Colon (tissue), 2 donors: Measurements from ENCODE around the gene PNMA1.
"Not testable (repeated sequence)": the region's sequence is repeated elsewhere in the genome, so short reads cannot be mapped to it uniquely, and the experiment has no call there.

Experiments
- FAIRE-seq: peaks from 2 replicates; lab custom pipeline; 2012; peaks lifted over from hg19 to GRCh38; lab: Jason Lieb, UNC
- donor health status: control.
- donor health status: control.

Gene PNMA1

DNA sequence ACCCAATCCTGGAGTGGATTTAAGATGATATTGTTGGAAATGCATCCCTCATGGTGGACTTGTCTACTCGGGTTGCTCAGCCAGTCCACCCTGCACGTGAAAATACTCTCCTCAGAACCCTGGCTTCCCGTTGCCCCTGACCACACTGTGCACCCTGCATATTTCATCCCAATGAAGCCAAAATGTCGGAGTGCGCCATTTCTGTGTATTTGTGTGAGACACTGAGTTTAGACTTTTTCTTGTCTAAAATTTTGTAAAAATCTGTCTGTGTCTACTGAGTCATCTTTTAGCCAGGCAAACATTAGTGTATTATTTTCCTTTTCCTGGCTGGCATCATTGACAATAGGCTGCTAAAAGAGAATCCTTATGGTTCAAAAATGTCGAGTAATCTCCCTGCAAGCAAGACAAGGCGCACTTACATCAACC is 485 bp upstream of the PNMA1 start:
- FAIRE-seq = no peak

DNA sequence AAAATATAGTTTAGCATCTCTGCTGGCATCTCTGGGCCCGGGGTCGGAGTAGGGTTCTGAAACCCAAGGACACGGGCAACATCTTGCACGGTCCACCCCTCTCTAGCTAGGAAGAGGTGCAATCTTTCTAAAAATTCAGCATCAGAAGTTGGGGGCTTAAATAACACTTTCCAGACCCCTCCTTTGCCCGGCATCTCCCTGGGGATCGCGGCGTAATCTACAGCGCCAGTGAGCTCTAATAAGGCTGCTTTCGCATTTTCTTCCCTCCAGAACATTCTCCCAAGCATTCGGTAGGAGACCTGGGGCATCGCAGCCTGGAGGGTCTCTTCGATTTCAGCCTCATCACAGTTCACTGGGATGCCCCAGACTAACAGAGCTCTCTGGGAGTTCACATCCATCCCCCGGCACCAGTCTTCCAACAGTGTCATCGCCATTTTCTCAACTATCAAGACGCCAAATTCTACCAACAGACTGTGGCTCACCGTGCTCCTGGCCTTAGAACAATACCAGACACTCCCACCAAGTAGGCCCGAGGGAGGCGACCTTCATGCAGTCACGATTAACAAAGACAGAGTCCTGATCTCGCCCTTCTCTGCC is 880 bp downstream of the PNMA1 start:
- no peak for FAIRE-seq

DNA sequence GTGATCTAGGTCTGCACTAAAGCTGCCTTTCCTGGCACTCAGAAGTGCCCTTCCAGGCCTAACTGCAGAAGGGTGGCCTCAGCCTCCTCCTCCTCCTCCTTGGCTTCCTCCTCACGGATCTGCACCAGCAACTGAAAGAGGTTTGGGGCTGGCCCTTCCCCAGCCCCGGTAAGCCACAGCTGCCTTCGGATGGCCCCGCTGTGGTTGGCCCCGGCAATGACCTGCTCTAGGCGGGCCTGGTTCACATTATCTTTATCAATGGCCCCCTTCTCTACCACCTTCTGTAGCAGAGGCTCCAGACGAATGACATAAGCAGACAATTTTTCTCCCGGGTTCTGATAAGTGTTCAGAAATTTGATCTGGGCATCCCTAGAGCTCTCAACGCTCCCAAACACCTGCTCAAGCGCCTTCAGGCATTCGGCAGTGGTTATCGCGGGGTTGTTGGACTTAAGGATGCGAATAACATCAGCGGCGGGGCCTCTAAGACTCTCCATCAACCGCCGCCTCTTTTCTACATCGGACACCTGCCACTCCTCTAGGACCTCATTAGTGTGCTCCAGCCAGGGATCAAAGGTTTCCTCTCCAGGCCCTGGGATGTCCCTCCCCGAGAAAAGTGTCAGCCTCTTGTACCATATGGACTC is 1.5 kb downstream of the PNMA1 start:
- no peak for FAIRE-seq

DNA sequence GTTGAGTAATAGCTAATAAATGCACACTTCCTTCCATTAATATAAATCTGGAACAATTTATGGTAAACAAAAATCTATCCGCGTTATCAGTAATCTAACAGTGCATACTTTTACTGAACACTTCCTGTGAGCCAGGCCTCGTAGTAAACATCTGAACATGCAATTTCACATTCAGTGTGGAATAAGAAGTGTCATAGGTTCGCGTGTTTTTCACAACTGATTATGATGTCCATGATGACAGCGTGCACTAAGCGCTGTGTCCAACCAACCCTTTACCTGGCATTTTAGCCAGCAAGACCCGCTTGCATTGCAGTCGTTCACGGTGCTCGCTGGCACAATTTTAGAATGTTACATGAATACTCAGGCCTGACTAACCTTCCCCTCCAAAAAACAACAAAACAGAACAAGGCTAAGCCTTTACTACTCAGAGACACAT is 2.1 kb downstream of the PNMA1 start:
- no peak for FAIRE-seq

DNA sequence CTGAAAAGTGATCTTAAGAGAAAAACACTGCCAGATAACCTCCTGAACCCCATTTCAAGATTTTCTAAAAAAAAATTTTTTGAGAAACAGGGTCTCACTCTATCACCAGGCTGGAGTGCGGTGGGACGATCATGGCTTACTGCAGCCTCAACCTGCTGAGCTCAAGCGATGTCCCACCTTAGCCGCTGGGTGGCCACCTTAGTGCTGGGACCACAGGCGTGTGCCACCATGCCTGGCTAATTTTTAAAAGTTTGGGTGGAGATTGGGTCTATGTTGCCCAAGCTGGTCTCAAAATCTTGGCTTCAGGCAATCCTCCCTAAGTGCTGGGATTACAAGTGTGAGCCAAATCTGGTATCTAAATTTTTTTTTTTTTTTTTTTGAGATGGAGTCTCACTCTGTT is 3.4 kb downstream of the PNMA1 start:
- FAIRE-seq = no peak

DNA sequence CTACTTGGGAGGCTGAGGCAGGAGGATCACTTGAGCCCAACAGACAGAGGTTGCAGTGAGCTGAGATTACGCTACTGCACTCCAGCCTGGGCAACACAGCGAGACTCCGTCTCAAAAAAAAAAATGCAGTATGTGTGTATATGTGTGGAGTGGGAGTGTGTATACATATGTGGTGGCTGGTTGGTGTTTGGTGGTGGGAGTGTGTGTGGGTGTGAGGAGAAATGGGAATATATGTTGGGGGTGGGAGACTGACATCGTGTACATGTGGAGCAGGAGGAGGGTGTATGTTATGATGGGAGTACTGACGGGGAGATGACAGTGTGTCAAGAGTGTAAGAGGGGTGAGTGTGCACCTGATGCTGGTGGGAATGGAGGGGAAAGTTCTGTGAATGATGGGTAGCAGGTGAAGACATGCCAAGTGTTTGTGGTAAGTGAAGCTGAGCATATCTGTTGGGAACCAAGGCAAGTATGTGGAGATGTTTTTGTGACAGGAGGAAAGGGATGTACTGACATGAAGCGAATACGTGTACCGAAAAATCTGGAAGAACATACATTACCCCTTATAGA is 4.2 kb downstream of the PNMA1 start:
- no peak for FAIRE-seq

DNA sequence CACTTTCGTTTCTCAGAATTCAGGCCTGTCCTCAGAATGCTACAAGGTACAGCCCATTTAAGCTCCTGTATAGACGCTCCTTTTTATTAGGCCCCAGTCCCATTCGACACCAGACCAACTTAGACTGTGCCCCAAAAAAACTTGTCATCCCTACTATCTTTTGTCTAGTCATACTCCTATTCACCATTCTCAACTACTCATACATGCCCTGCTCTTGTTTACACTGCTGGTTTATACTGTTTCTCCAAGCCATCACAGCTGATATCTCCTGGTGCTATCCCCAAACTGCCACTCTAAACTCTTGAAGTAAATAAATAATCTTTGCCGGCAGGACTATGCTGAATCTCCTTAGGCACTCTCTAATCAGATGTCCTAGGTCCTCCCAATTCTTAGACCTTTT is 6.1 kb downstream of the PNMA1 start:
- FAIRE-seq = not testable (repeated sequence)

DNA sequence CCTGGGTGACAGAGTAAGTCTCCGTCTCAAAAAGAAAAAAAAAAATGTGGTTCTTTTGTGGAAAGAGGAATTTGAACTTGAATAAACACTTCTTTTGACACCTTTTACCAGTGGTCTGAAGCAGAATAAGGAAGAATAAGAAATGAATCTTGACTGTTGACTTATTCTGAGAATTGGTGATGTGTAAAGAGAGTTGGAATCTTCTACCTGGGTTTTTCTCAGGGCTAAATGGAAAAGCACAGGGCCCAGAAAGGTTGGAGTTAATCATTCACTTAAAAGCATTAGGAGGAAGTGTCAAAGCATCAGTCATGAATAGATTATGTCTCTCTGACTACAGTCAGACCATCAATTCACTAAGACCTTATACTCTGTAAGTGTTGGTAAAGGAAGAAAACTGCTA is 13.9 kb downstream of the PNMA1 start:
- FAIRE-seq = no peak

DNA sequence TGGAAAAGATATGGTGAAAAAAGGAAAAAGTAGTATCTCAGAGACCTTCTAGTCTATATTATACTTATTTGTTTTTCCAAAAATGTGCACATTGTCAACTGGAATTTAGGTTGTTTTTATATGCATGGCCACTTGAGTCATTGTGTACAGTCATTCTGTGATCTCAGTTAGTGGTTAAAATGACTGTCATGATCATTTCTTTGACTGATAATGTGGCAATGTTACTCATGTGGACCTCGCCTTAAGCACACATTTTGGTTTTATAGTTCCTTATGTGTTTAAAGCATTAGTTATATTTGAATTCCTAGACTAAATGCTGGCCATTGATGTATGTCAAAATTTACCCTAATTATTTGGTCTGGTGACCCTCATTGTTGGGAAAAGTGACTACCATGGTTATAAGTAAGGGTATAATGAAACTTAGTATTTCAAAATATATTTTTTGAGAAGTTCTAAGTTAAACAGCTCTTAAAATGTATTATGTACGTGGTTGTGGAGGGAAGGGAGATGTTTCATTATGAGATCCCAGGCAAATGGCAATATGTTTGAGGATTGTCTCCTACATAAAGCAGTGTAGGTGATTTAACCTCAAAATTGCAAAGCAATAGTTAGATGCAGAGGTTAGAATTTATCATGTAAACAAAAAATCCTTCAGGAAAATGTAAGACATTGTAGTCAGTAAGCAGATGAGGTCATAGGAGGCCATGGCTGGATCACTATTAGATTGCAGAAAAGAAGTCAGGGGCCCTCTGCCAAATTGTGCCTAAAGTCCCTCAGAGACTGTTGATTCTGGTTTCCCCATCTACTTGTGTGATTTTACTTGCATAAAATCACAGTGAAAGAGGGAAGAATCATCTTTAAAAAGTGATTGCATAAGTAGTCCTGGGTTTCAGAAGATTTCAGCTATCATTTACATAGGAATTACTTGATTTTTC is 17.5 kb downstream of the PNMA1 start:
- FAIRE-seq = peak; percentile 53

DNA sequence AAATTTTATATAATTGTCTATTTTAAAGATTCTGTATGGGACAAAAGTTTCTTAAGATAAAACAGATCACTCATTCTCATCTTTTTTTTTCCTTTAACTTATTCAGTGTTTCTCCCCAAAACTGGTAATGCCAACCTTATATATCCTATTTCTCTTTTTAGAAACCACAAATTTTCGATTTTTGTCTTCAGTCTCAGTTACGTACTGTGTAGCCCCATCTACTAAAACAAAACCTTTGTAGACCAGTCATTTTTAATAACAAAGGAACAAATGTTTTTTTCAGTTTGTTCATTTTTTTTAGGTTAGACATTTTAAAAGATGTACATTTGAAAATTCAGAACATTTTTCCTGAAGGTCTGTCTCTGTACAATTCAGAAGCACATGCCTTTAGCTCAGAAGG is 18.2 kb downstream of the PNMA1 start:
- FAIRE-seq = peak; percentile 61

DNA sequence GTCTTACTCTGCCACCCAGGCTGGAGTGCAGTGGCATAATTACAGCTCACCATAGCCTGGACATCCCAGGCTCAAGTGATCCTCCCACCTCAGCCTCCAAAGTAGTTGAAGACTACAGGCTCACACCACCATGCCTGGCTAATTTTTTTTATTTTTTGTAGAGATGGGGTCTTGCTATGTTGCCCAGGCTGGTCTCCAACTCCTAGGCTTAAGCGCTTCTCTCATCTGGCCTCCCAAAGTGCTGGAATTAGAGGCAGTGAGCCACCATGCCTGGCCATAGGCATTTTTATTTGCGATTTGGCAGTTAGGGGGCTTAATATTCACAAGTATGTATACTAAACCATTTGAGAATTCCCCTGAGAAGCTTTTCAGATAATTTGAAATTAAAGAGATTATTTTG is 19.1 kb downstream of the PNMA1 start:
- no peak for FAIRE-seq

DNA sequence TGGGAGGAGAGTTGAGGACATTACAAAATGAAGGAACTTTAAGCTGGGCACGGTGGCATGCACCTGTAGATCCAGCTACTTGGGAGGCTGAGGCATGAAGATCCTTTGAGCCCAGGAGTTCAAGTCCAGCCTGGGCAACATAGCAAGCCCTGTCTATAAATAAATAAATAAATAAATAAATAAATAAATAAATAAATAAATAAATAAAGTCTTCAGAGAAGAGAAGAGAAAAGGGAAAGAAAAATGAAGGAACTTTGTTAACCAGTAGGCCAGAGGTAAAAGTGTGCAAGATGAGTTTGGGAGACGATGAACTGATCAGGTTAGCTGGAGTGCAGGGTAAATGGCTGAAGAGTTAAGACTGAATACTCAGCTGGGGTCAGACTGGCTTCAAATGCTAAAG is 20.1 kb downstream of the PNMA1 start:
- no peak for FAIRE-seq

DNA sequence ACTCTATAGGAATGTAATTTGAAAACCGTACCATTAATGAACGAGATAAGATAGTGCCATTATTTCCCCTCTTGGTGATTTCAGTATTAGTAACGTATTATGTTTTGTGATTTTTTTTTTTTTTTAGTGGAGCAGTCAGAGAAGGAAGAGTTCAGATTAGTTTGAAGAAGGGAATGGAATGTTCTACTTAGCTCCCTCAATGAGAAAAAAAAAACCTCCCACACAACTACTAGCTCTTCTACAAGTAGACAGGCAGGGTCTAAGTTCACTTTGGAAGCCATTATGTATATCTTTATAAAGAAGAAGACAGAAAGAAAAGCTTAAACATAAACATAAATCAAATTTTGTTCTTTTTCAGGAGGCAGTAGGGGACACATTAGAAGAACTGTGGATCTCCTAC is 27.3 kb downstream of the PNMA1 start:
- FAIRE-seq = no peak

DNA sequence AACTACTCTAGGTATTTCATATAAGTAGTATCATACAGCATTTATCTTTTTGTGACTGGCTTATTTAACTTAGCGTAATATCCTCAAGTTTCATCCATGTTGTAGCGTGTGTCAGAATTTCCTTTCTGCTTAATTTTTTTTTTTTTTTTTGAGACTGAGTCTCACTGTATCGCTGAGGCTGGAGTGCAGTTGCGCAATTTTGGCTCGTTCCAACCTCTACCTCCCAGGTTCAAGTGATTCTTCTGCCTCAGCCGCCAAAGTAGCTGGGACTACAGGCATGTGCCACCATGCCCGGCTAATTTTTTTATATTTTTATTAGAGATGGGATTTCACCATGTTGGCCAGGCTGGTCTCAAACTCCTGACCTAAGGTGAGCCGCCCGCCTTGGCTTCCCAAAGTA is 28.9 kb downstream of the PNMA1 start:
- no peak for FAIRE-seq

DNA sequence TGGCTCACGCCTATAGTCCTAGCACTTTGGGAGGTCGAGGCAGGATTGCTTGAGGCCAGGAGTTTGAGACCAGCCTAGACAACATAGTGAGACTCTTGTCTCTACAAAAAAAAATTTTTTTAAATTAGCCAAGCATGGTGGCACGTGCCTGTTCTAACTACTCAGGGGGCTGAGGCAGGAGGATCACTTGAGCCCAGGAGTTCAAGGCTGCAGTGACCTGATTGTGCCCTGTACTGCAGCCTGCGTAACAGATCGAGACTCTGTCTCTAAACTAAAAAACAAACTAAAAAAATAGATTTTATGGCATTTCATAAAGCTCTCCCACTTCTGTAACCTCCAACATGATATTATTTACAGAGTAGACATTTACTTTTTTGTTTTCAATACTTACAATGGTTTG is 29.6 kb downstream of the PNMA1 start:
- FAIRE-seq = no peak

DNA sequence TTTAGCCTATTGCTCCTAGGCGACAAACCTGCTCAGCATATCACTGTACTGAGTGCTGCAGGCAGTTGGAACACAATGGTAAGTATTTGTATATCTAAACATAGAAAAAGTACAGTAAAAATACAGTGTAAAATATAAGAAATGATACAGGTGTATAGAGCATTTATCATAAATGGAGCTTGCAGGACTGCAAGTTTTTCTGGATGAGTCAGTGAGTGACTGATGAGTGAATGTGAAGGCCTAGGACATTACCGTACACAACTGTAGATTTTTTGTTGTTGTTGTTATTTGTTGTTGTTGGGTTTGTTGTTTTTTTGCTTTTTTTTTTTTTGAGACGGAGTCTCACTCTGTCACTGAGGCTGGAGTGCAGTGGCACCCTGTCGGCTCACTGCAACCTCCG is 33.4 kb downstream of the PNMA1 start:
- FAIRE-seq = no peak

DNA sequence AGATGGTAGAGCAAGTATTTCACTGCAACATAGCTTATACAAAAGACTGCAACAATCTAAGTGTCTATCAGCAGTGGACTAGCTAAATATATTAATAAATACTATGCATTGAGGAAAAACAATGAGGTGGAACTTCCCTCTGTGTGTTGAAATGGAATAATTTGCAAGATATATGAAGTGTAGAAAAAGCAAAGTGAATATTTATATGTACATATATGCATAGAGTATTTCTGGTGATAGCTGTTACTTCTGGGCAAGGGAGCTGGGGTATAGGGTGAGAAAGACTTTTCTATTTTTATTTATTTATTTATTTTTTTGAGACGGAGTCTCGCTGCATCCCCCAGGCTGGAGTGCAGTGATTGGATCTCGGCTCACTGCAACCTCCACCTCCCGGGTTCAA is 35.5 kb downstream of the PNMA1 start:
- FAIRE-seq = no peak

DNA sequence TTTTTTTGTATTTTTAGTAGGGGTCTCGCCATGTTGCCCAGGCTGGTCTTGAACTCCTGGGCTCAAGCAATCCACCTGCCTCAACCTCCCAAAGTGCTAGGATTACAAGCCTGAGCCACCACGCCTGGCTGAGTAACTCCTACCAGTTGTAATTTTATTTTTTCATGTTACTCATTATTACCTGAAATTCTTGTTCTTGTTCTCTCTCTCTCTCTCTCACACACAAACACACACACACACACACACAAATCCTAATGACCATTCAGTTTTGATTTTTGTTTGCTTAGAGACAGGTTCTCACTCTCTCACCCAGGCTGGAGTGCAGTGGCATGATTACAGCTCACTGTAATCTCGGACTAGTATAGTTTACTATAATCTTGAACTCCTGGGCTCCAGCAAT is 39.2 kb downstream of the PNMA1 start:
- no peak for FAIRE-seq

DNA sequence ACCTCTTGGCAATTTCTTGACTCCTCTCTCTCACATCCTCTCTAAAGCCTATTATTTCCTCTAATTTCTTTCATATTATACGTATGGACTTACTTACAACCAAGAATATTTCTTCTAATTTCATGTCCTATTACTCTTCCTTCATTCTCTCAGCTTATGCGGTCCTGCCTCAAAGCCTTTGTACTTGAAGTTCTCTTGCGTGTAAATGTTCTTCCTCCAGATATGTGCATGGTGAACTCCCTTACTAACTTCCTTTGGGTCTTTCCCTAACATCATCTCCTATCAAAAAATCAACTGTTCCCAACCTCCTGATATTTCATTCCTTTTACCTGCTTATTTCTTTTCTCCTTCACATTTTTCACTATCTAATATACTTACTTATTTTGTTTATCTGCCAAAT is 46.3 kb downstream of the PNMA1 start:
- FAIRE-seq = no peak

DNA sequence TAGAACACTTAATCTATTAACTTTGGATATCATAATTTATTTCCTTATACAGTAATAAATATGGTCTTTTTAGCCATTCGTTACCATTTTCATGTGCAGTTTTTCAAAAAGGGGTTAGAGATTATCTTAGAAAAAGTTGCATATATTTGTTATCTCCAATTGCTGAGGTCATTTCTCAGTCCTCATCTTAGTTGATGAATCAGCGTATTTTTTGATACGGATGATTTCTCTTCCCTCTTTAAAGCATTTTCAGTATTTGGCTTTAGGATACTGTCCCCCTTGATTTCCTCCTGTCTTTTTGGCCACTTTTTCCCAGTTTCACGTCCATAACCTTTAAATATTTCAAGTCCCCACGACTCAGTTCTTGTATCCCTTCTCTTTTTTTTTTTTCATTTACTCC is 47.6 kb downstream of the PNMA1 start:
- no peak for FAIRE-seq

DNA sequence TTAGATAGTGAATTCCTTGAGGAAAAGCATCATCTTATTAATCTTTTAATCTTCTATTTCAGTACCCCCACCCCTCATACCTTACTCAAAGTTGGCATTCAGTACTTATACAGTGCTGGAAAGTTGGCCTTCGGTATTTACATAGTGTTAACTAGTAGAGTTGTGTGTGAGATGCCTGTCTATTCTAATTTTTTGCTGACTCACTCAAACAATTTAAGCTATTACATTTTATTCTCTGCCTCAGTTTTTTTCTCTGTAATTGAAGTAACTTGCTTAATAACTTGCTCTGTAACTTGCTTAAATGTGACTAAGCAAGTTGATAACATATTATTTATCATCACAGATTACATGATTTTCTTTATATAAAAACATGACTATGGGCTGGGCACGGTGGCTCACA is 49.1 kb downstream of the PNMA1 start:
- no peak for FAIRE-seq

DNA sequence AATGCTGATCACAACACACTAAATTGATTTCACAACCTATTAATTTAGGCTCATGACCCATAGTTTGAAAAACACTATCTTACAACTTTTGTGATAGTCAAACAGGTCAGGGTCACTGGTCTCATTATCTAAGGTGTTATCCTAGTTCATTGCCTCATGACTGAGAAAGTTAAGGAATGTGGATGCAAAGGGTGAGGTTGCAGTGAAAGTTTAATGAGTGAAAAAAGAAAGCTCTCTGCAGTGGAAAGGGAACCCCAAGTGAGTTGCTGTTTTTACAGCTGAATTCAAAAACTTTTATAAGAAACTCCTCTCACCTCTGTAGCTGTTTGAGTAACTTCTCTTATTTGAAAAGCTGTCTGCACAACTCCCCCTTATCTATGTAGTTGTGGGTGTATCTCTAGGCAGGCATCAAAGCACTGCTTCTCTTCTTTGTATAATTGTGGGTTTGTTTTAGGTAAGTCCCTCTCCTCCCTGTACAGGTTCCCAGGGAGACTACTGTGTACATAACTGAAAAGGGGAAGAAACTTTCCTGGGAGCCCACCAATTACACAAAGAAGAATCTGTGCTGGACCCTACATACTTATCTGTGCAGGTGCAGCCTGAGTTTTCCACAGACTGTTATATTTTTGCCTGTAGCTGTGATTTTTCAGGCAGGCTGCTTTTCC is 50.5 kb downstream of the PNMA1 start:
- no peak for FAIRE-seq
